Melanocyte of skin (primary cell): ENCODE measurements around the gene DHX36. TPM values are rescaled to one million over a fixed set of nuclear protein-coding genes. Genes with fewer than 3 reads are reported as not detected.

Experiments used
- small RNA-seq, 2 donors: library from RNA; depleted of rRNA; stranded (forward); fragments of <200 nt; gene quantifications; one replicate each; pipeline ENCODE3, GENCODE V24; 2012
- total RNA-seq, 2 donors: library from RNA; depleted of rRNA; stranded (reverse); fragments of >200 nt; gene quantifications; 2 replicates each; pipeline ENCODE4 v1.2.3, GENCODE V29; 2012

DHX36 gene, protein sequence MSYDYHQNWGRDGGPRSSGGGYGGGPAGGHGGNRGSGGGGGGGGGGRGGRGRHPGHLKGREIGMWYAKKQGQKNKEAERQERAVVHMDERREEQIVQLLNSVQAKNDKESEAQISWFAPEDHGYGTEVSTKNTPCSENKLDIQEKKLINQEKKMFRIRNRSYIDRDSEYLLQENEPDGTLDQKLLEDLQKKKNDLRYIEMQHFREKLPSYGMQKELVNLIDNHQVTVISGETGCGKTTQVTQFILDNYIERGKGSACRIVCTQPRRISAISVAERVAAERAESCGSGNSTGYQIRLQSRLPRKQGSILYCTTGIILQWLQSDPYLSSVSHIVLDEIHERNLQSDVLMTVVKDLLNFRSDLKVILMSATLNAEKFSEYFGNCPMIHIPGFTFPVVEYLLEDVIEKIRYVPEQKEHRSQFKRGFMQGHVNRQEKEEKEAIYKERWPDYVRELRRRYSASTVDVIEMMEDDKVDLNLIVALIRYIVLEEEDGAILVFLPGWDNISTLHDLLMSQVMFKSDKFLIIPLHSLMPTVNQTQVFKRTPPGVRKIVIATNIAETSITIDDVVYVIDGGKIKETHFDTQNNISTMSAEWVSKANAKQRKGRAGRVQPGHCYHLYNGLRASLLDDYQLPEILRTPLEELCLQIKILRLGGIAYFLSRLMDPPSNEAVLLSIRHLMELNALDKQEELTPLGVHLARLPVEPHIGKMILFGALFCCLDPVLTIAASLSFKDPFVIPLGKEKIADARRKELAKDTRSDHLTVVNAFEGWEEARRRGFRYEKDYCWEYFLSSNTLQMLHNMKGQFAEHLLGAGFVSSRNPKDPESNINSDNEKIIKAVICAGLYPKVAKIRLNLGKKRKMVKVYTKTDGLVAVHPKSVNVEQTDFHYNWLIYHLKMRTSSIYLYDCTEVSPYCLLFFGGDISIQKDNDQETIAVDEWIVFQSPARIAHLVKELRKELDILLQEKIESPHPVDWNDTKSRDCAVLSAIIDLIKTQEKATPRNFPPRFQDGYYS
- total RNA-seq: 10 to 100 TPM; 35.8 to 51.0 TPM

DNA sequence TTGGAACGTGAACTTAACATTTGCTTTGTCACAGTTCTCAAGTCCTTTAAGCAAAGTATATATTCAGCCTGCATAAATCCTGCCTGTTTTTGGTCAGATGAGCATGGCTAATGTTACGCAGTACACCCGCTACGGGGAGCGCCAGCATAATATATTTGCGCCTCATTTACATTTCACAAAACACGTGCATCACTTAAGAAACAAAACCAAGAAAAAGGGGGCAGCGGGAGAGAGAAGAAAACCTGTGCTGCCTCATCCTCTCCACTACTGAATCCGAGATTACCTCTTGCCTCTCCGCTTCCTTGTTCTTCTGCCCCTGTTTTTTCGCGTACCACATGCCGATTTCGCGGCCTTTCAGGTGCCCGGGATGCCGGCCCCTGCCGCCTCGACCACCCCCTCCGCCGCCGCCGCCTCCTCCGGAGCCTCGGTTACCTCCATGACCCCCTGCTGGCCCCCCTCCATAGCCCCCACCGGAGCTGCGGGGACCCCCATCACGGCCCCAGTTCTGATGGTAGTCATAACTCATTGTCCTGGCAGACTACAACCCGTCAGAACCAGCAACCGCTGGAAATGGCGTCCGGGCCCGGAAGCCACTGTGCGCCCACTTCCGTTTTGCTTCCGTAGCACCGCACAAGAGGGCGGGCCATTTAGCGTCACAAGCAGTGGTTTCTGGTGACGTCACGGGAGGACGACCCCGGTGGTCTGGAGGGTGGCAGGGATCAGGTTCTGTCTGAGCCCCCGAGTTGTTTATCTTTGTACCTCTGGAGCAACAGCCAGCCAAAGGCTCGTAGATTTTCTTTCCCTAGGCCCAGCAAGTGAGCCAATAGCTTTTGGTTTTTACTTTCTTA, at the start of gene DHX36:
TSS of gene DHX36 (minus strand) at position 597 of the 848 bp plus-strand sequence. CDS start at position 526, 71 bp downstream.

Small RNA genes within 50 kb of the gene (small RNA-seq; reads per million reads assigned to genes)
- 0 to 0.04 reads per million in 2 donors for gene RF01210

Other genes starting within 250 kb of the DHX36 start
- gene ARHGEF26, start 203.1 kb downstream of the DHX36 start, total RNA-seq: 10 to 100 TPM in 1 of 2 donors, 1 to 10 TPM in 1; 10.0 to 13.0 TPM
- gene GPR149, start 105.7 kb upstream of the DHX36 start, total RNA-seq: not detected